Kidney epithelial cell (primary cell): ENCODE measurements around the gene MRPL43. TPM values are rescaled to one million over a fixed set of nuclear protein-coding genes. Genes with fewer than 3 reads are reported as not detected.

Experiments
- DNase-seq: peaks from one replicate; pipeline ENCODE4 v3.0.0-alpha.2; 2010; ENCODE audit warnings: low read depth
- H3K27me3 ChIP-seq: 2 replicates; pipeline ENCODE4 v1.6.0; 2011; ENCODE audit warnings: low read length; ENCODE audit not compliant: control insufficient read depth, insufficient read depth
- H3K36me3 ChIP-seq: 2 replicates; pipeline ENCODE4 v1.5.1; 2011; ENCODE audit warnings: low read length; ENCODE audit not compliant: control insufficient read depth, insufficient read depth
- H3K4me3 ChIP-seq: 2 replicates; pipeline ENCODE4 v1.5.1; 2011; ENCODE audit warnings: low read depth, mild to moderate bottlenecking, control low read depth, low read length
- total RNA-seq: library from RNA; depleted of rRNA; stranded (reverse); fragments of >200 nt; gene quantifications from 2 replicates; pipeline ENCODE4 v1.2.3, GENCODE V29; 2015
- TF ChIP-seq, protein P1 (sequence below): IDR thresholded peaks from 2 replicates; pipeline ENCODE4 v1.5.1; 2011; ENCODE audit warnings: mild to moderate bottlenecking, moderate library complexity, low read length, control low read depth, inconsistent platforms; ENCODE audit not compliant: insufficient read depth, poor library complexity, severe bottlenecking

MRPL43 gene
- total RNA-seq, 1 donor from 2014 or later = 92.3 TPM

DNA sequence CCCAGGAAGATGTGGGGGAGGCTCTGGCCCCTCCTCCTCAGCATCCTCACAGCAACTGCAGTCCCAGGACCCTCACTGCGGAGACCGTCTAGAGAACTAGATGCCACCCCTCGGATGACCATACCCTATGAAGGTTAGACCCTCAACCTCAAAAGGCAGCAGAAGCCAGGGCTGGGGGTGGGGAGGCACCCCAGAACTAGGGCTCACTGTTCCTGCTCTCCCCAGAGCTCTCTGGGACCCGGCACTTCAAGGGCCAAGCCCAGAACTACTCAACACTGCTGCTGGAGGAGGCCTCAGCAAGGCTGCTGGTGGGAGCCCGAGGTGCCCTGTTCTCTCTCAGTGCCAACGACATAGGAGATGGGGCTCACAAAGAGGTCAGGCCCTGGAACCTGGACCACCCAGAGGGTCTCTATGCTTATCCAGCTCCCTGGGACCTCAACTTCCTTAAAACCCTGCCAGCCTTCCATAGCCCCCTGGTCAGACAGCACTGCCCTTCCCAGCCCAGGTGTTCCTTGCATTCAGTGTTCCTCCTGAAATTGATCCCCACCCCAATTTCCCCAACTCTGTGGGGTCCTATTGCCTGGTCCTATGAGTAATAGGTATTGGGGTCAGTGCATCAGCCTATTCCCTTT lies 14.3 kb downstream of the MRPL43 start:
- TF ChIP-seq, protein P1, sequence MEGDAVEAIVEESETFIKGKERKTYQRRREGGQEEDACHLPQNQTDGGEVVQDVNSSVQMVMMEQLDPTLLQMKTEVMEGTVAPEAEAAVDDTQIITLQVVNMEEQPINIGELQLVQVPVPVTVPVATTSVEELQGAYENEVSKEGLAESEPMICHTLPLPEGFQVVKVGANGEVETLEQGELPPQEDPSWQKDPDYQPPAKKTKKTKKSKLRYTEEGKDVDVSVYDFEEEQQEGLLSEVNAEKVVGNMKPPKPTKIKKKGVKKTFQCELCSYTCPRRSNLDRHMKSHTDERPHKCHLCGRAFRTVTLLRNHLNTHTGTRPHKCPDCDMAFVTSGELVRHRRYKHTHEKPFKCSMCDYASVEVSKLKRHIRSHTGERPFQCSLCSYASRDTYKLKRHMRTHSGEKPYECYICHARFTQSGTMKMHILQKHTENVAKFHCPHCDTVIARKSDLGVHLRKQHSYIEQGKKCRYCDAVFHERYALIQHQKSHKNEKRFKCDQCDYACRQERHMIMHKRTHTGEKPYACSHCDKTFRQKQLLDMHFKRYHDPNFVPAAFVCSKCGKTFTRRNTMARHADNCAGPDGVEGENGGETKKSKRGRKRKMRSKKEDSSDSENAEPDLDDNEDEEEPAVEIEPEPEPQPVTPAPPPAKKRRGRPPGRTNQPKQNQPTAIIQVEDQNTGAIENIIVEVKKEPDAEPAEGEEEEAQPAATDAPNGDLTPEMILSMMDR = no peak
- Histone ChIP-seq H3K36me3 (no peaks in the 10 kb centered on the region), H3K4me3 (no peak overlapping the region), H3K27me3 (no peaks in the 10 kb centered on the region)
- no peak for DNase-seq

- no peaks in the 10 kb centered on the region for H3K36me3 ChIP-seq
- TF ChIP-seq, protein P1 = no peak
- H3K27me3 ChIP-seq = no peaks in the 10 kb centered on the region
- DNase-seq = no peak
- no peak overlapping the region for H3K4me3 ChIP-seq
Measured at GRCh38 chr10:100972115-100972903, 15.0 kb downstream of the MRPL43 start.

GRCh38 chr10:100970914-100971811 lies 16.1 kb downstream of the MRPL43 start:
- no peaks in the 10 kb centered on the region for H3K36me3 ChIP-seq
- no peaks in the 10 kb centered on the region for H3K27me3 ChIP-seq
- H3K4me3 ChIP-seq = no peak overlapping the region
- no peak for DNase-seq
- TF ChIP-seq, protein P1 = no peak

GRCh38 chr10:100970076-100970913 lies 17.0 kb downstream of the MRPL43 start:
- Histone ChIP-seq H3K36me3 (peaks cover 1% of the 10 kb centered on the region), H3K4me3 (peak overlapping the region; percentile 58), H3K27me3 (no peaks in the 10 kb centered on the region)
- no peak for DNase-seq
- TF ChIP-seq, protein P1 = no peak
